NCI-H226 (cell line): ENCODE data around the gene MEN1.
A peak's percentile ranks its signal among the peaks of the same experiment; 100 is the strongest.
"Not testable (repeated sequence)": the region's sequence is repeated elsewhere in the genome, so short reads cannot be mapped to it uniquely, and the experiment has no call there.

Source experiments
- DNase-seq: peaks from one replicate; pipeline ENCODE4 v3.0.0-alpha.2; 2015

Gene MEN1

DNA sequence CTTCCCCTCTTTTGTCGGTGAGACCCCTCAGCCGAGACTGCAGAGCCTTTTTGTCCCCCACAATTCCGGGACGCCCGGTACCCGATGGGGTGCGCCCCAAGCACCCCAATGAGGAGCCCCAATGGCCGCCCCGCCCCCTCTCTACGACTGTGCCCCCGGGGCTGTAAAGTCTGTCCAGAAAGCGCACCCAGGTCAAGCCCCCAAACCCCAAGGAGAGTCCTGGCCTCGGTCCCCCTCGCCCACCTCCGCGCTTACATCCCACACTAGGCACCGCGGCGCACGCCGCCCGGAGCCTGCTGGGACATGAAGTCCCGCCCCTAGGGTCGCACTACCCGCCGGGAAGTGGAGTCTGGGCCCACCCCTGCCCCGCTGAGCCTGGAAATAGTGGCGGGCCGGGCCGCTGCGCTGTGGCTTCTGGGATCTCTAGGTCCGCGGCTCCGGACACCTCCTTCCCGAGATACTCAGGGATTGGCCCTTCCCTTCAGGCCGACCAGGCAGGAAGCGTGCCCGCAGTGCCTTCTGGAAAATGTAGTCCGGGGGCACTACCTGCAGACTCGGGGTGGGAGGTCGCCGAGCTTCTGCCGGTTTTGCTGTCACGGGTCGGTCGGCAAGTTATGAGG is at the start of gene MEN1:
Gene MEN1, minus strand, starts transcription at position 281 of the 620 bp plus-strand sequence. CDS start 442 bp downstream, outside the sequence.
- DNase-seq, result peak; percentile 96

DNA sequence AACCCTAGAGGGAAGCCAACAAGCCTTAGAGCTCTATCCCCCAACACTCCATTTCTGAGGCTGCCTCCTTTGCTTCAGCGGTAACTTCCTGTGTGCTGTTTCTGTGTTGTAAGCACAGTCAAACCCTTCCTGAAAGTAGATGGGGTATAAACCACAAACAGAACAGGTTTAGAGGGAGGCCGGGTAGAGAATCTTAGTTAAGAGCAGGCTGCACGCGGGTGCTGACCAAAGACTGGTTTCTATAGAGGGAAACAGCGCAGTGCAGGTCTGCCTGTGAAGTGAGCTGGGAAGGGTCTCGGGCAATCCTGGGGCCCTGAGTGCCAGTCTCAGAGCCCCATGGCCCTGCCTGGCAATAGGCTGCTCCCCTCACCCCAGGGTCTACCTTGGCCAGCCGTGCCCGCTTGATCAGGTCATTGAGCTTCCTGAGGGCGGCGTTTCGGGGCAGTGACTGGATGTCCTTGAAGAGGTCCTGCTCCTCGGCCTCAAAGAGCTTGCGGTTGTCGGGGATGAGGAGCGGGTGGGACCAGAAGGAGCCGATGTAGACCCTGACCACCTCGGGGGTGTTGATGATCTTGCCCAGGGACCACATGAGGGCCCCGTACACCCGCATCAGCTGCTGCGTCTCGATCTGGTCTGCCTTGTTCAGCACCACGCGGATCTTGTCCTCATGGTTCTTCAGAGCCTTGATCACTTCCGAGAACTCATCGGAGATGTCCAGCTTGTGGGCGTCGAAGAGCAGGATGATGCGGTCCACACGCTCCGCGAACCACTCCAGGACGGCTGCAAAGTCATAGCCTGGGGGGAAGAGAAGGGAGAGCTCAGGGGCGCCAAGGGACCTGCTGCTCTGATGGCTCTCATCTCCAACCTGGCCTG is 49.4 kb upstream of the MEN1 start:
- no peak for DNase-seq

DNA sequence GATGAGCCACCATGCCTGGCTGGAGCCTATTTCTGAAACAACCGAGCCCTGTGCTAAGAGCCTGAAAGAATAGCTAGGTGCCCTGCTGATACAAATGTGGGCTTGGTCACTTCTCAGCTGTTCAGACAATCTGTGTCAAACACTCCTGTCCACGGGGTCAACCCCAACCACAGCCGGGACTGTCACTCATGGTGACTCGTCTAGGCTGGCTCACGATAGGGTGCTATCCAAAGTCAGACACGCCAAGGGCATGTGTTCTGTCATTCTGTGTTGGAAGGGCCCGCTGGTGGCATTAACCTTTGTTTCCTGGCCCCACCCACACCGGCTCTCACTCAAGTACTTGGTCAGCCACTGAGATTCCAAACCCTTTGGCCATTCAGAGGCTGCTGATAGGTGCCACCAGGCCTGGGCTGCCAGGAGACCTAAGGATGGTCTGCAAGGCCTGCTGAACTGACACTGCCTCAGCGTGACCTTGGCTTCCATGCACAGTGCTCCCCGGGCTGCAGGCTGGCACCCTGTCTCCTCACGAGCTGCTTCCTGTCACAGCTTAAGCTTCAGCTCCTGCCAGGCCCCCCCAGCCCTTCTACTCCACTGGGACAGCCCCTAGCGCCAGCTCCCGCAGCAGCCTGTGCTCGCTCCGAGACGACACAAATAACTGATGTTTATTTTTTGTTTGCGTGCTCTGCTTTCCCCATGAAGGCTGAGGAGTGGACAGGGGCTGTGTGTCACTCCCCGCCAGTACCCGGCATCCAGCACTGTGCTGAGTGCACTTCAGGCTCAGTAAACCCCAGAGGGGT is 48.3 kb upstream of the MEN1 start:
- DNase-seq, result no peak

DNA sequence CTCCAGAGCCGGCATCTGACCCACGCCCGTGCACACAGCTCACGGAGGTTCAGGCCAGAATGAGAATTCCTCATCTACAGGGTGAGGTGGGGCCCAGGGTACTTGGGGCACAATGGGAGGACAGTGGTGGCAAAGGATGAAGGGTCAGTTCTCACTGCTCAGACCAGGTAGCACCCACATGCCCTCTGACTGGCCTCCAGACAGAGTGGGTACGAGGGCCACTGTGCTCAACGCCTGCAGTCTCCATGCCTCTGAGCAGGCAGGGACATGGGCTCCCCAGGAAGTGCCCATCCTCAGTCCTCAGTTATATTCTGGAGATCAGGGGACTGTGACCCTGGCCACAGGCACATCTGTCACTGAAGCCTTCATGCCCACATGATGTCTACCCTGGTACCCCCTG is 47.1 kb upstream of the MEN1 start:
- DNase-seq, result no peak

DNA sequence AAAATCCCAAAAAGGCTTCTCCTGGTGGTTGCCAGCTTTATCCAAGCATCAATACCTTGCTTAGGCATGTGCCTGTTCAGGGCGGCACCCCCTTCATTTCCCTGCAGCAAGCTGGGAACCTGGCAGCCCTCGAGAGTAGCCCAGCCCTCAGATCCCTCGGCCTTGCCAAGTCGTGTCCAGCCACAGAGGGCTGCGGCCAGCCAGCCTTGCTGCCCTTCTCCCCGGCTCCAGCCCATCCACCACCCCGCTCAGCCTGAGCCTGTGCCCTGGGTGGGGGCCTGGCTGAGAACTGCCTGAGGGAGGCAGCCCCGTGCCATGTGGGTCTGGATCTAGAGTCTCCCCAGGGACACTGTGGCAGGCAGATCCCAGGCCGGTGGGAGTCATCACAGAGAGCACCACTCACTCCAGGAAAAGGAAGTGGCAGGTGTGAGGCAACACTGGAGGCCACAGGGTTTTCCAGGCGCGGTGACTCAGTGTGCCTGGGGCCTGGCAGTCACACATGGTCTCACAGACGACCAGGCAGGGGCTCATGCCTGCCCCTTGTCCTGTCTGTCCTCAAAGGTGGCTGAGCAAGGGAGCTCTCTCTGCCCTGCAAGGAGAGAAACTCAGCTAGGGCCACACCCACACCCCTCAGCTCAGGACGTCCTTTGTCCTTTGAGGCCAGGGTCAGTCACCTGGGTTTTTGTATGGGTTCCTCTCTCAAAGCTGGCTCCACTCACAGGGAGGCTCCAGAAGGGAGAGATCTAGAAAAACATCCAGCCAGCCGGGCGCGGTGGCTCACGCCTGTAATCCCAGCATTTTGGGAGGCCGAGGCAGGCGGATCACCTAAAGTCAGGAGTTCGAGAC is 46.3 kb upstream of the MEN1 start:
- peak; percentile 81 for DNase-seq

DNA sequence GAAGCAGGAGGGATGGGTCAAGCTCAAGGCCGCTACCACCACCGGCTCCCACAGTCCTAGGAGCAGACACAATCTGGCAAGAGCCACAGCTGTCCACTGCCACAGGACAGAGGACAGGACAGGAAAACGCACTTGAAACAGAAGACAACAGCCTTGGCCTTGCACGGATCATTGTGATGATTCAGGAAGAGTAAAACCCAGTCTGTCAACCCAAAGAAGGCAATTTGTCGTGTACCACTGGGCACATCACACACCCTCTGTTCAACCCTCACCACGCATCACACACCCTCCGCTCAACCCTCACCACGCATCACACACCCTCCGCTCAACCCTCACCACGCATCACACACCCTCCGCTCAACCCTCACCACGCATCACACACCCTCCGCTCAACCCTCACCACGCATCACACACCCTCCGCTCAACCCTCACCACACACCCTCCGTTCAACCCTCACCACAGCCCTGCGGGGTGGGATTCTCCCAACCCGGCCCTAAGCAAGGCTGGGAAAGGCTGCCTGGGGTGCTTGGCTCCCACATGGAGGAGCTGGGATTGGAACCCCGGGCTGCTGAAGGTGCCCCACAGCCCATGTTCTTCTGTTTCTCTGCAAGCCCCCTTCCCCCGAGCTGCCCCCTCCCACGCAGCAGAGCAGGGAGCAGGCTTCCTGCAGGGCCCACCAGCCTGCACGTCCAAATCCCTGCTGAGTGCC is 45.4 kb upstream of the MEN1 start:
- DNase-seq, result no peak

DNA sequence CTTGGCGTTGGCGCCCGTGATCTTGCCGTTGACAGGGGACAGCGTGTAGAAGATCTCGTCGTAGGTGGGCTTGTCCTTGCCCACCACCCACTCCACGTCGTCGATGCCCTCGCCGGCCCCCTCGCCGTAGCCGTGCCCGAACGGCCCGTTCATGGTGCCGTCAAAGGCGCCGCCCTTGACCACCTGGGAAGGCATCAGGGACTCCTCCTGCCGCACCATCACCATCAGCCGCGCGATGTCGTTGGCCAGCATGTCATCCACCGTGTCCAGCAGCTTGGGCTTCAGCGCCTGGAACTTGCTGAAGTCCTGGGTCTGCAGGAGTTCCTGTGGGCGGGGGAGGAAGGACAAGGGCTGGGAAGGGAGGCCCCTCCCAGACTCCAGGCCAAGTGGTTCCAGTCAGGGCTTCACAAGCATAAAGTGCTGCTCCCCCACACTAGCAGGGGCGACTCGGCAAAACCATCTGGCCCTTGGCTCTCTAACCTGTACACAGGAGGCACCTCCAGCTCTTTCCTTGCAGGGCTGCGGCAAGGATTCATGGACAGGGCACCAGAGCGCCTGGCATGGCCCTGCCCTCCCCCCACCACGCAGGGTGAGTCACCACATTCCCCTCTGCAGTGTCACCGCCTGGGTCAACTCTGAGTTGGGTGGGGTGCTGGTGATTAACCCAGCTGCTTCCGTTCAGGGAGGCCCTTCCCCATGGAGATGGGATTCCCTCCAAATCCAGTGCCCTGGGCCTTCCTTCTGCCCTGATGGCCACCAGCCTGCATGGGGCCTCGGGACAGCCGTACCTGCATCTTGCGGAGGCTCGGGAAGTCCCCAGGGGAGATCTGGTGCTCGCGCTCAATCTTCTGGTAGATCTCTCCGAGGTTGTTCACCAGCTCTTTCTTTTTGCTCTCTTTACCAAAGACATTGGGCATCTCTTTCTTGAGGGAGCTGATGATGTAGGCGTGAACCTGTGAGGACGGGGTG is 44.5 kb upstream of the MEN1 start:
- peak; percentile 95 for DNase-seq

DNA sequence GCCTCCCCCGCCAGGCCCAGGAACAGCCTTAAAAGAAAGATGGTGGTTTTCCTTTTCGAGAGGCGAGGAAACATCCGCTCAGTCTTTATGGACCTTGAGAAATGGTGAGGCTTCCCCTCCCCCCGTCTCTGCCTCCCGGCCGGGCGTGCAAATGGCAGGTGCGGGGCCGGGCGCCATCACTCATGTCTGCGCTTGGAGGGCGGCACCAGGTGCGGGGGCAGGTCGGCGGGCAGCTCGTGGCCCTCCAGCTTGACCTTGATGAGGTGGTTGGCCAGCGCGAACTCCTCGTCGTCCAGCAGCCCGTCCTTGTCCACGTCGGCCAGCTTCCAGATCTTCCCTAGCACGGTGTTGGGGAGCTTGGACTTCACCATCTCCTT is 43.8 kb upstream of the MEN1 start:
- no peak for DNase-seq

DNA sequence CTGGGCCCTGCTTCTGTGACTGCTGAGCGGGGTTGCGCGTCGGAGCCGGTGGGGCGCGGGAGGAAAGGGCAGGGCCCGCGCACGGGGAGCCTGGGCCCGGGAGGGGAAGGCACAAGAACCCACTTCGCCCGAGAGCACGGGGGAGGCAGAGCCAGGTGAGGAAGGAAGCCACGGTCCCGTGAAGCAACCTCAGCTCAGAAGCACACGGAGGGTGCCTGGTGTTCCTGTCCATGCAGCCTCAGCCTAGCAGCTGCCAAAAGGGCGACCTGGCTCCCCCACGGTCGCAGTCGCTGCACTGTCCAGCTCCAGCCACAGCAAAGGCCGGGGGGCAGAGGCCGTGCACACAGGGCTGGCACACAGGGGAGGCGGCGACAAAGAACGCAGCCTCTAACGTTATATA is 43.4 kb upstream of the MEN1 start:
- DNase-seq, result no peak

DNA sequence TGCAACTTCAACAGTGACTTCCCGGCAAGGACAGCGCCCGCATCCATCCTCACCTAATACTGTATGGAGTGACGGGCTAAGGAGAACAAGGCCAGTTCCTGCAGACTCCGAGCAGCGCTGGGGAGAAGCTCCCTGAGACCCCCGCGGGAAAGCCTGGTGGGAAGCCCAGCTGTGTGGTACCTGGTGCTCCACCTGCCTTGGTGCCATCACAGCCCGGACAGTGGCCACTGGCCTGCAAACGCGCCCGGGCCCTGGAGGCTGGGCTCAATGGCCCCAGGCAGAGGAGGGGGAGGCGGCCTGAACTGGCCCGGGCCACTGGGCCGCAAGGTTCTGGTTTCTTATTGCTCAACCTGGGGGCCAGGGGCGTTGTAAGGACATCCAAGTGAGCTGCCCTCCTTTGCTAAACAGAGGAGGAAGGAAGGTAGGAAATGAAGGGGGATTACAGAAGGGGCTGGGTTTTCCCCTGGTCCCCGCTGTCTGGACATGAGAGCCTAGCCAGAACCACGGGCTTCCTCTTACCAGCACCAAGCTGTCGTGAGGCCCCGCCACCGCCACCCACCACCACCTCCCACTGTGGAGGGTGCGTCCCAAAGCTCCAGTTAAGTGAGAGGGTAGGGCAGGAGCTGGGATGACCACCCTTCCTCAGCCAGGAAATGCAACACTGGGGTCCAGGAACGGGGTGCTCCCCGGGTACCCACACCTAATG is 42.6 kb upstream of the MEN1 start:
- DNase-seq, result no peak

DNA sequence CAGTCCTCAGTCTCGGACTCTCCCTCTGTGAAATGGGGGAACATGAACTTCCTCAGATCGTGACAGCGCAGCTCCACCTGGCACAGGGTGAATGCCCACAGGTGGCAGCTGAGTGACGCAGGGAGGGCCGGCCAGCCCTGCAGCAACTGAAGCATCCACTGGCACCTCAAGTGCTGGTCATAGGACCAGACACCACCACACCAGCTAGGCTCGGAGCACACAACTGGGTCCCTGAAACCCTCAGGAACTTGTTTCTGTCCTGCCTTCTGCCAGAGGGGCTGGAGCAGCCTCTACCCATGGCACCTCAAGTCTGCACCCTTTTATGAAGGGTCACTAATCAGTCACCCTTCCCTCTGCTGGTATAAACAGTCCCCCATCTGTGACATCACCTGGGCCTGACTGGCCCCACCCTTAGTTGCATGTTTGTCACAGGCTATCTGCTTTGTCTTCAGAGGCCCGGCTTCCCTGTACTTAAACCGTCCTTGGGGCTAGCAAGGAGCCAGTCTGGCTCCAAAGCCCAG is 41.5 kb upstream of the MEN1 start:
- DNase-seq, result no peak

DNA sequence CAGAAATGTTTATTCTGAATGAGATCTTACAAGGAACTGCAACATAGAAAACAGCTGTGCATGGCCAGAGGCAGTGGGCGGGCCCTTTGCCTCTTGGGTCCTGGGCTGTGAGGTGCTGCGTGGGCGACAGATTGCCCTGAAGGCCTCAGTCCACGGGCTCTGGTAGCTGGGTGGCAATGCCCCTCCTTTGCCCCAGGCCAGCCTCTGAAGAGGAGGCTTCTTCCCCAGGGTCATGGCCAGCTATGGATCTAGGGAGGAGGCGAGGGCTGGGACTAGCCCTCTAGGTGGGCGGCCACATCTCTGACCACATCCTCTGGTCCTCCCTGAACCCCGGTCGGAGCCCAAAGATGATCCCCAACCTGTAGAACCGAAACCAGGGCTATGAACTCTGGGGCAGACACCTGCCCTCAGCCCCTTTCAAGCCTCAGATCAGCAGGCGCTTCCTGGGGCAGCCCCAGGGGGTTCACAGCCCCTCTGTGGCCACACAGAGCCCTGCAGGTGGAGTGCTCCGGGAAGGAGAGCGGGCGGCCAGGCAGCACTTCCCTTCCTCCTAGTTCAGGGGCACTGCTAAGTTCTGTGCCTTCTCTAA is 40.7 kb upstream of the MEN1 start:
- DNase-seq, result peak; percentile 39

DNA sequence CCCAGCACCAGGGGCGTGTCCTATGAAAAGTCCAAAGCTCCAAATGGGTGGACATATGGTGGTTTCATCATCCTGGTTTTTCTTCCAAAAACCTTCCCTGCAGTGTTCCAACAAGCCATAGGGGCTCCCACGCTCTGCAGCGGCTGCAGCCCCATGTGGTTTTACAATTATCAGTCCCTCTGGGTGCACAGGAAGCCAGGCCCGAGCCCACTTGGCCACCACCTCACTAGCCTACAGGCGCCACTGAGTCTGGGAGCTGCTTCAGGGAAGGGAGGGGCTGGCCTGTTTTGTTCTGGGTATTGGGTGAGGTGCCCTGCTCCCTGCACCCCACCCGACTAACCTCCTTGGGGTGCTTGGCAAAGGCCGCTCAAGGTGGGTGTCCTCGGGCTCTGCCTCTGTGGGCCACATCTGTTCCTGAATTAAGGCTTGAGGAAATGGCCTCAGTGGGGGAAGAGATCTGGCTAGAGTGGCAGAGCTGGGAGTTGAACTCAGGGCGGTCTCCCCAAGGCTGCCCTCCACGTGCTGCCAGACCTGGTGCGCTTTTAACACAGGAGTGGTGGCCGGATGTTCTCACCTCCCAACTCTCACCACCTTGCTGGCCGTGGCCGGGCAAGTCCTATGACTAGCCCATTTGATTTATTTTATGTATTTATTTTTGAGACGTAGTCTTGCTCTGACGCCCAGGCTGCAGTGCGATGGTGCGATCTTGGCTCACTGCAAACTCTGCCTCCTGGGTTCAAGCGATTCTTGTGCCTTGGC is 39.4 kb upstream of the MEN1 start:
- no peak for DNase-seq

DNA sequence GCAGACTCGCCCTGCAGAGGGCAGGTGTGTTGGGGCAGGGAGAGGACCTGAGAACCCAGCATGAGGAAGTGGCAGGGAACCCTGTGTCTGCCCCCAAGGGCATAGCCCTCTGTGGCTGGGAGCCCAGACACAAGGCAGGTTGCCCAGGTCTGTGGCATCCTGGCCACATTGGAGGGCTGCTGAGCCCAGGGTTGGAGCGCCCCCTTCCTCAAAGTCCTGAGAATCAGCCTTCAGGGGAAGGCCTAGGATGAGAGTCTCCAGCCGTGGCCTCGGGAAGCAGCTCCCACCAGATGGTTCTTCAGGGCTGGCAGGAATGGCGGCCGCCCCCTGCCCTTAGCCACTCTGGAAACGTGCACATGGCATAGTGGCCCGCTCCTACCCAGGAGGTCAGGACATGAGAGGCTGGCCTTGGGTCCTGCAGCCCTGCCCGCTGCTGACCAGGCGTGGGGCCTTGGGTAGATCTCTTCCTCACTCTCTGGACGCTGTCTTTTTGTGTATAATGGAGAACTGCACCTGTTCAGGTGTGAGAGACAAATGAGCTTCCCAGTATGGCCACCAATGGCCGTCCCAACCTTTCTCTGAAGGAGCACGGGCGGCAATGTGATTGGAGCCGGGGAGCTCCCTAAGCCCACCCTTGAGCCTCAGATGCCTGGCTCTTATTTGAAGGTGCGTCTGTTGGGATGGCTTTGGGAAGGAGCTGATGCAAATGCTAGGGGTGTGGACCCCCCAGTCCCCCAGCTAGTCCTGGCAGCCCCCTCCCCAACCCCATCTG is 38.7 kb upstream of the MEN1 start:
- DNase-seq, result no peak

DNA sequence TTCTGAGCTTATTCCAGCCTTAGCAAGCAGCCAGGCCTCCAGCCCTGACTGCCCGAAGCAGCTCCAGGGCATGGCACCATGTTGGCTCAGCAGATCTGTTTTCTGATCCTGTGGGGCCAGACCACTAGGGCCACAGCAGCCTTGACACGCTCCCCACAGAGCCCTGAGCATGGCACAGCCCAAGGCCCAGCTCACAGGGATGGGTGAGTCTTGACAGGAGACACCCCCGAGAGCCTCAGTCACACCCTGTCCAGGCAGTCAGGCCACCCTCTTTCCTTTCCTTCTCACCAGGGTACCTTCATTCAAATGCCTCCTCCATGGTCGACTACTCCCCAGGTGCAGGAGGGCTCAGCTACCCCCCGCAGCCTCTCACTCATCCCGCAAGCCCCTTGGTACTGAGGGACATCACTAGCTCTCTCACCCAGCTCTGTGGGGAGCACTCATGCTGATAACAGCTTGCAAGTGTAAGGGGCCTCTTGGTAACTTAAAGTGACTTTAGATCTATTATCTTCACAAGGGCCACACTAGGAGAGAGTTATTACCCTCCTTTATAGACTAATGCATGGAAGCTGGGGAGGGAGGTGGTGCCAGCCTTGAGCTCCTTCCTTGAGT is 38.0 kb upstream of the MEN1 start:
- DNase-seq, result no peak

DNA sequence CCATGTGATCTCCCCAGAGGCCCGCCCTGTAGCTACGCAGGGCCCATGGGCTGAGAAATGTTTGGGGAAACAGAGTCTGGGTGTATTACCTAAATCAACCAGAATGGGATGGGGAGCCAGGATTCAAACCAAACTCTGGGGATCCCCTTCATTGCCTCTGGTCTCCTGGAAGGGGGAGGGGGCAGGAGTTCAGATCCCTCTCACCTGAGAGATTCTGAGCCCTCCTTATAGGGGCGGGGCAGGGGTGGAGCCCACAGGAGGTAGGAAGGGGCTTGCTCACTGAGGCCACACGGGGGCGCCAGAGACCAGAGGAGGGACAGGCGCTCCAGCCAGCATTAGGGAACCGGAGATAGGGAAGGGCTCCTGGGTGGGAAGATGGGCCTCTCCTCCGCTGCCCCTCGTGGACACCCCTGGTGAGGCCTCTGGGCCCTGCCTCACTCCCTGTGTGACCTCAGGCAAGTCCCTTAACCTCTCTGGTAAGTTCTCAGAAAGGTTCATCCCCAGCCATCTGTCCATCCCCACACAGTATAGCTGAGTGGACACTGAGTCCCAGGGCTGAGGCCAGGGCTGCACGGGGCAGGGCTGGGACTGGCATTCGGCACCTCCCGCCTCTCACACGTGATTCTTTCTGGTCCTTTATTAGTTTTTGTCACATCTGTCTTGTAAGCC is 36.8 kb upstream of the MEN1 start:
- peak; percentile 81 for DNase-seq

DNA sequence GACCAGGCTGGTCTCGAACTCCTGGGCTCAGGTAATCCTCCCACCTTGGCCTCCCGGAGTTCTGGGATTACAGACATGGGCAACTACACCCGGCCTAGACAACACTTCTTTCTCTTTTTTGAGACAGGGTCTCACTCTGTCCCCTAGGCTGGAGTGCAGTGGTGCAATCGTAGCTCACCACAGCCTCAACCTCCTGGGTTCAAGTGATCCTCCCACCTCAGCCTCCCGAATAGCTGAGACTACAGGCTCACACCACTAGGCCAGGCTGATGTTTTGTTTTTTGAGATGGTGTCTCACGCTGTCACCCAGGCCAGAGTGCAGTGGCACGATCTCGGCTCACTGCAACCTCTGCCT is 35.4 kb upstream of the MEN1 start:
- DNase-seq, result not testable (repeated sequence)
